Measurements from ENCODE around the gene DNAJB6.

- TF ChIP-seq, protein P1, sequence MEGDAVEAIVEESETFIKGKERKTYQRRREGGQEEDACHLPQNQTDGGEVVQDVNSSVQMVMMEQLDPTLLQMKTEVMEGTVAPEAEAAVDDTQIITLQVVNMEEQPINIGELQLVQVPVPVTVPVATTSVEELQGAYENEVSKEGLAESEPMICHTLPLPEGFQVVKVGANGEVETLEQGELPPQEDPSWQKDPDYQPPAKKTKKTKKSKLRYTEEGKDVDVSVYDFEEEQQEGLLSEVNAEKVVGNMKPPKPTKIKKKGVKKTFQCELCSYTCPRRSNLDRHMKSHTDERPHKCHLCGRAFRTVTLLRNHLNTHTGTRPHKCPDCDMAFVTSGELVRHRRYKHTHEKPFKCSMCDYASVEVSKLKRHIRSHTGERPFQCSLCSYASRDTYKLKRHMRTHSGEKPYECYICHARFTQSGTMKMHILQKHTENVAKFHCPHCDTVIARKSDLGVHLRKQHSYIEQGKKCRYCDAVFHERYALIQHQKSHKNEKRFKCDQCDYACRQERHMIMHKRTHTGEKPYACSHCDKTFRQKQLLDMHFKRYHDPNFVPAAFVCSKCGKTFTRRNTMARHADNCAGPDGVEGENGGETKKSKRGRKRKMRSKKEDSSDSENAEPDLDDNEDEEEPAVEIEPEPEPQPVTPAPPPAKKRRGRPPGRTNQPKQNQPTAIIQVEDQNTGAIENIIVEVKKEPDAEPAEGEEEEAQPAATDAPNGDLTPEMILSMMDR (IDR thresholded peaks at IDR 0.05; ENCODE audit: insufficient read depth, low read length, poor library complexity, severe bottlenecking): no peak
- TF ChIP-seq EZH2phosphoT487 (conservative IDR thresholded peaks at IDR 0.05; ENCODE audit: low read length): no peak
These were observed 55.6 kb downstream of the DNAJB6 start for GRCh38 chr7:157392256-157393037.
